ENCODE results near the gene CRIM1.

GRCh38 chr2:36577884-36578283 lies 222.3 kb downstream of the CRIM1 start:
- TF ChIP-seq YY1 (IDR thresholded peaks at IDR 0.05; ENCODE audit: insufficient read depth, insufficient read length) (no peak), ZNF274 (IDR thresholded peaks at IDR 0.05; ENCODE audit: low read depth, low read length) (no peak), SUZ12 (IDR thresholded peaks at IDR 0.05; ENCODE audit: extremely low read depth, insufficient read depth, insufficient read length) (no peak)
